Activated T-helper 1 cell treated with anti-CD3 and anti-CD28 coated beads, Interleukin-2, amount 50 U/mL, for 16 hours (primary cell): ENCODE measurements around the gene LITAFD.
A peak's percentile ranks its signal among the peaks of the same experiment; 100 is the strongest.

Experiments
- DNase-seq, 2 donors: peaks; one replicate each; pipeline ENCODE4 v3.0.0-alpha.2; 2020; ENCODE audit warnings: low read depth in 1 of 2, low spot score in 1 of 2

Gene LITAFD

GRCh38 chr16:8919089-8919933 is 37.2 kb downstream of the LITAFD start:
- DNase-seq = no peak

GRCh38 chr16:8919934-8920462 is 37.8 kb downstream of the LITAFD start:
- DNase-seq = no peak

GRCh38 chr16:8920645-8921346 is 38.6 kb downstream of the LITAFD start:
- DNase-seq = no peak

GRCh38 chr16:8921347-8921984 is 39.3 kb downstream of the LITAFD start:
- no peak for DNase-seq

GRCh38 chr16:8923199-8923598 is 41.0 kb downstream of the LITAFD start:
- no peak for DNase-seq

- DNase-seq = no peak
Observed at GRCh38 chr16:8924214-8924613, 42.1 kb downstream of the LITAFD start.

GRCh38 chr16:8925455-8925854 is 43.3 kb downstream of the LITAFD start:
- DNase-seq = no peak

GRCh38 chr16:8926827-8927226 is 44.7 kb downstream of the LITAFD start:
- DNase-seq = no peak

- DNase-seq = peak in 1 of 2 donors; percentile 7
Observed at GRCh38 chr16:8928467-8928957, 46.4 kb downstream of the LITAFD start.

- DNase-seq = no peak
Observed at GRCh38 chr16:8929086-8929748, 47.1 kb downstream of the LITAFD start.

- DNase-seq = peak; percentile 12 to 16
Observed at GRCh38 chr16:8931859-8932258, 49.7 kb downstream of the LITAFD start.

GRCh38 chr16:8934601-8935000 is 52.5 kb downstream of the LITAFD start:
- no peak for DNase-seq
